Peyer's patch (tissue), 4 donors: Measurements from ENCODE around the gene SLC25A11.

ENCODE experiments used
- POLR2A ChIP-seq, 2 donors: fragments of 450-650 bp; IDR thresholded peaks; one replicate each; pipeline ENCODE4 v1.5.1; 2017; ENCODE audit warnings: antibody characterized with exemption in 2 of 2, mild to moderate bottlenecking in 2 of 2, moderate library complexity in 2 of 2
- TF ChIP-seq, protein P1 (sequence below), 6 experiments: fragments of 450-650 bp in 4 of 6; fragments of 200-600 bp in 2 of 6; sonication (generic) in 1 of 6; IDR thresholded peaks; one replicate each; pipeline ENCODE4 v1.5.1; 2017 to 2019; ENCODE audit warnings: antibody characterized with exemption in 6 of 6, mild to moderate bottlenecking in 3 of 6, moderate library complexity in 1 of 6

DNA sequence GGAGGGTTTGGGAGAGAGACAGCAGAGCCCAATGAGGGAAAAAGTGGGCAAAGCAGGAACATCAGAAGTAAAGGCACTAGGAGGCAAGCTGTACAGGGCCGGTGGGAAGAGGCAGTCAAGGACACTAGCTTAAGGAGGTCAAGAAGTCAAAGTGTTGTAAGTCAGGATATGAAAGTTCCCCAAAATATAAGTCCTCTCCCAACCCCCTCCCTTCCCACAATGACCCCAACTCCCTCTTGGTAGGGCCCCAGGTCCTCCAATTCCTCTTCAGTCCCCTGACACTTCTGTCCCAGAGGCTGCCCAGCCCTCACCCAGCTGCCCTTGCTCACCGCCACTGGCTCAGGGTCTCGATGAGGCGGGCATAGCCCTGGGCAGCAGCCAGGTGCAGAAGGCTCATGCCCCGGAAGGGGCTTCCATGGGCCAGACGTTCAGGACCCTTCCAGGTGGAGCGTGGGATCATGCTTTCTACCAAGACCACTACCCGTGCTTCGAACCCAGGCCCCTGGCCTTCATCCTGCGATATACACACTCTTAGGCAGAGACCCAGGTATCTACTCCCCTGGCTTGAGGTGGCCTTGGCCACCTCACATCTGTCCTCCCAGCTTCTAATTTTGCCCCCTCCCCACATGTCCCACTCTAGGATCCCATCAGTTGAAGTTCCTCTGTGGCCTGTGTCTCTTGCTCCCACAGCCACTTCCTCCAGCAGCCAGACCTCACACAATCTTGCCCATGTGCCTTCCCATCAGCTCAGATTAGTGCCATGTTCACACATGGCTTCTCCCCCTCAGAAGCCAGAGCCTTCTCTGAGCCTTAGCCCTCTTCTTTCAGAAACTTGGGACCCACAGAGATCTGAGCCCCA lies 33.6 kb upstream of the SLC25A11 start:
- TF ChIP-seq, protein P1, sequence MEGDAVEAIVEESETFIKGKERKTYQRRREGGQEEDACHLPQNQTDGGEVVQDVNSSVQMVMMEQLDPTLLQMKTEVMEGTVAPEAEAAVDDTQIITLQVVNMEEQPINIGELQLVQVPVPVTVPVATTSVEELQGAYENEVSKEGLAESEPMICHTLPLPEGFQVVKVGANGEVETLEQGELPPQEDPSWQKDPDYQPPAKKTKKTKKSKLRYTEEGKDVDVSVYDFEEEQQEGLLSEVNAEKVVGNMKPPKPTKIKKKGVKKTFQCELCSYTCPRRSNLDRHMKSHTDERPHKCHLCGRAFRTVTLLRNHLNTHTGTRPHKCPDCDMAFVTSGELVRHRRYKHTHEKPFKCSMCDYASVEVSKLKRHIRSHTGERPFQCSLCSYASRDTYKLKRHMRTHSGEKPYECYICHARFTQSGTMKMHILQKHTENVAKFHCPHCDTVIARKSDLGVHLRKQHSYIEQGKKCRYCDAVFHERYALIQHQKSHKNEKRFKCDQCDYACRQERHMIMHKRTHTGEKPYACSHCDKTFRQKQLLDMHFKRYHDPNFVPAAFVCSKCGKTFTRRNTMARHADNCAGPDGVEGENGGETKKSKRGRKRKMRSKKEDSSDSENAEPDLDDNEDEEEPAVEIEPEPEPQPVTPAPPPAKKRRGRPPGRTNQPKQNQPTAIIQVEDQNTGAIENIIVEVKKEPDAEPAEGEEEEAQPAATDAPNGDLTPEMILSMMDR (IDR thresholded peaks at IDR 0.05): no peak
- TF ChIP-seq POLR2A (IDR thresholded peaks at IDR 0.05): no peak
